ENCODE data around the gene LRBA. TPM values are rescaled to one million over a fixed set of nuclear protein-coding genes. Genes with fewer than 3 reads are reported as not detected.

LRBA gene
- total and polyA plus RNA-seq, 4 donors = 8.2 to 69.8 (median 32.8) TPM

DNA sequence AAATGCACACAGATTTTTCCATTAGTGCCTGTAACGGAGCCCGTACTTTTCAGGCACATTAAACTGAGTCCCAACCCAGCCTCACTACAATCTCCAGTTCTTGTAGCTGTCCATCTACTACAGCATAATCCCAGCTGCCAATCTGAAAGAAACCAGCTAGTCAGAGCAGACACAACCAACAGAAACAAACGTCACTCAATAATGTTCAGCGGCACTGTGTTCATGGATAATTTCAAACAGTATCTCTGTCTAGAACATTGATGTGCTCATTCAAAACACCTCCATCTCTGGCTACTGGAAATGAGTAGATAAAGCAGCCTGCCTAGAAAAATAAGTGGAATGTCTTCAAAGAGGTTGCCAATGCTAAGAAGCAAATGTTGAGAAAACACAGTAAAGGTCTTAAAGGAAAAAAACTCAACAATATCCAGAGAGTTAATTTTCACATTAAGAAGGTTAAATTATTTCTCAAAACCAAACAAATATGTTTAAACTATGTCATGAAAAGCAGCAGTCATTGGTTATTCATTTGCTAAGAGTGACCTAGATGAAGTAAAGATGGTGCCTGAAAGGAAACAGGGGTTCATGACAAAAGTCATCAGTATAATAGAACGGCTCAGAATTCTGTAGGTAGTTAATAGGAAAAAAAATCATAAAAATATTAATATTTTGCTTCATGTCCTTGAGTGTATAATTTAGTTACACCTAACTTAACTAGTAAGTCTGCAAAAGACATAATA, 678.2 kb downstream of the LRBA start (continued):
- TF ChIP-seq YY1 (IDR thresholded peaks at IDR 0.05) (no peak), HNF4G (IDR thresholded peaks at IDR 0.05) (no peak), SP1 (IDR thresholded peaks at IDR 0.05) (no peak), FOXA1 (IDR thresholded peaks at IDR 0.05) (no peak), NR2F2 (IDR thresholded peaks at IDR 0.05) (no peak), TAF1 (conservative IDR thresholded peaks at IDR 0.05) (no peak), RAD21 (IDR thresholded peaks at IDR 0.05) (no peak), JUND (IDR thresholded peaks at IDR 0.05) (no peak), RXRA (IDR thresholded peaks at IDR 0.05) (no peak), FOXA2 (IDR thresholded peaks at IDR 0.05) (no peak)
- TF ChIP-seq, protein P1, sequence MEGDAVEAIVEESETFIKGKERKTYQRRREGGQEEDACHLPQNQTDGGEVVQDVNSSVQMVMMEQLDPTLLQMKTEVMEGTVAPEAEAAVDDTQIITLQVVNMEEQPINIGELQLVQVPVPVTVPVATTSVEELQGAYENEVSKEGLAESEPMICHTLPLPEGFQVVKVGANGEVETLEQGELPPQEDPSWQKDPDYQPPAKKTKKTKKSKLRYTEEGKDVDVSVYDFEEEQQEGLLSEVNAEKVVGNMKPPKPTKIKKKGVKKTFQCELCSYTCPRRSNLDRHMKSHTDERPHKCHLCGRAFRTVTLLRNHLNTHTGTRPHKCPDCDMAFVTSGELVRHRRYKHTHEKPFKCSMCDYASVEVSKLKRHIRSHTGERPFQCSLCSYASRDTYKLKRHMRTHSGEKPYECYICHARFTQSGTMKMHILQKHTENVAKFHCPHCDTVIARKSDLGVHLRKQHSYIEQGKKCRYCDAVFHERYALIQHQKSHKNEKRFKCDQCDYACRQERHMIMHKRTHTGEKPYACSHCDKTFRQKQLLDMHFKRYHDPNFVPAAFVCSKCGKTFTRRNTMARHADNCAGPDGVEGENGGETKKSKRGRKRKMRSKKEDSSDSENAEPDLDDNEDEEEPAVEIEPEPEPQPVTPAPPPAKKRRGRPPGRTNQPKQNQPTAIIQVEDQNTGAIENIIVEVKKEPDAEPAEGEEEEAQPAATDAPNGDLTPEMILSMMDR (IDR thresholded peaks at IDR 0.05; ENCODE audit: low read depth, low read length, missing input control) = no peak

GRCh38 chr4:150332961-150333360, 682.1 kb downstream of the LRBA start:
- H3K27me3 ChIP-seq (ENCODE audit: control insufficient read depth in 4 of 4, insufficient read depth in 4 of 4, low read length in 3 of 4) = no peaks in the 10 kb centered on the region
- DNase-seq (ENCODE audit: low spot score) = no peak
- no peaks in the 10 kb centered on the region for H3K36me3 ChIP-seq (ENCODE audit: control insufficient read depth in 4 of 4, insufficient read depth in 3 of 4, low read depth in 1 of 4, low read length in 3 of 4)
- no peak overlapping the region for H3K27ac ChIP-seq (ENCODE audit: low read depth in 1 of 2, low read length in 2 of 2)
- no peak overlapping the region for H3K9ac ChIP-seq (ENCODE audit: low read depth in 1 of 2, low read length in 2 of 2)
- peaks cover 2 to 10% (median 8%) of the 10 kb centered on the region in 4 donors for H3K4me1 ChIP-seq (ENCODE audit: control insufficient read depth in 4 of 4, insufficient read depth in 4 of 4, low read length in 3 of 4)
- no peak overlapping the region for H3K4me3 ChIP-seq (ENCODE audit: low read depth in 1 of 3, low read length in 3 of 3)
- TF ChIP-seq RXRA (IDR thresholded peaks at IDR 0.05) = no peak
- no peak for TF ChIP-seq JUND (IDR thresholded peaks at IDR 0.05)
- TF ChIP-seq YY1 (IDR thresholded peaks at IDR 0.05) = no peak
- TF ChIP-seq FOXA2 (IDR thresholded peaks at IDR 0.05) = no peak
- TF ChIP-seq ATF3 (IDR thresholded peaks at IDR 0.05) = no peak
- TF ChIP-seq, protein P1 (IDR thresholded peaks at IDR 0.05; ENCODE audit: low read depth, low read length, missing input control) = no peak
- TF ChIP-seq EGR1 (IDR thresholded peaks at IDR 0.05; ENCODE audit: low read depth in 2 of 2) = no peak
- no peak for TF ChIP-seq HNF4A (conservative IDR thresholded peaks at IDR 0.05)
- TF ChIP-seq, protein P2, sequence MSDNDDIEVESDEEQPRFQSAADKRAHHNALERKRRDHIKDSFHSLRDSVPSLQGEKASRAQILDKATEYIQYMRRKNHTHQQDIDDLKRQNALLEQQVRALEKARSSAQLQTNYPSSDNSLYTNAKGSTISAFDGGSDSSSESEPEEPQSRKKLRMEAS (IDR thresholded peaks at IDR 0.05) = no peak
- no peak for TF ChIP-seq FOXA1 (IDR thresholded peaks at IDR 0.05)
- TF ChIP-seq, protein P3, sequence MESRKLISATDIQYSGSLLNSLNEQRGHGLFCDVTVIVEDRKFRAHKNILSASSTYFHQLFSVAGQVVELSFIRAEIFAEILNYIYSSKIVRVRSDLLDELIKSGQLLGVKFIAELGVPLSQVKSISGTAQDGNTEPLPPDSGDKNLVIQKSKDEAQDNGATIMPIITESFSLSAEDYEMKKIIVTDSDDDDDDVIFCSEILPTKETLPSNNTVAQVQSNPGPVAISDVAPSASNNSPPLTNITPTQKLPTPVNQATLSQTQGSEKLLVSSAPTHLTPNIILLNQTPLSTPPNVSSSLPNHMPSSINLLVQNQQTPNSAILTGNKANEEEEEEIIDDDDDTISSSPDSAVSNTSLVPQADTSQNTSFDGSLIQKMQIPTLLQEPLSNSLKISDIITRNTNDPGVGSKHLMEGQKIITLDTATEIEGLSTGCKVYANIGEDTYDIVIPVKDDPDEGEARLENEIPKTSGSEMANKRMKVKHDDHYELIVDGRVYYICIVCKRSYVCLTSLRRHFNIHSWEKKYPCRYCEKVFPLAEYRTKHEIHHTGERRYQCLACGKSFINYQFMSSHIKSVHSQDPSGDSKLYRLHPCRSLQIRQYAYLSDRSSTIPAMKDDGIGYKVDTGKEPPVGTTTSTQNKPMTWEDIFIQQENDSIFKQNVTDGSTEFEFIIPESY (IDR thresholded peaks at IDR 0.05) = no peak
- no peak for TF ChIP-seq GABPA (IDR thresholded peaks at IDR 0.05 in 1 of 2, conservative IDR thresholded peaks at IDR 0.05 in 1 of 2)
- TF ChIP-seq HNF4G (IDR thresholded peaks at IDR 0.05) = no peak
- H3K9me3 ChIP-seq (ENCODE audit: control insufficient read depth in 4 of 4, low read length in 3 of 4) = no peaks in the 10 kb centered on the region

Data from liver (tissue), 9 donors.